ENCODE measurements around the gene NSD2.

- no peak for TF ChIP-seq CTCF (IDR thresholded peaks at IDR 0.05)
- TF ChIP-seq EZH2 (IDR thresholded peaks at IDR 0.05; ENCODE audit: borderline replicate concordance, insufficient read depth, low read depth, low read length, poor library complexity, severe bottlenecking), result no peak
Observed at GRCh38 chr4:1842339-1842895, 28.8 kb upstream of the NSD2 start.
